ENCODE data around the gene TCF7L2.

DNA sequence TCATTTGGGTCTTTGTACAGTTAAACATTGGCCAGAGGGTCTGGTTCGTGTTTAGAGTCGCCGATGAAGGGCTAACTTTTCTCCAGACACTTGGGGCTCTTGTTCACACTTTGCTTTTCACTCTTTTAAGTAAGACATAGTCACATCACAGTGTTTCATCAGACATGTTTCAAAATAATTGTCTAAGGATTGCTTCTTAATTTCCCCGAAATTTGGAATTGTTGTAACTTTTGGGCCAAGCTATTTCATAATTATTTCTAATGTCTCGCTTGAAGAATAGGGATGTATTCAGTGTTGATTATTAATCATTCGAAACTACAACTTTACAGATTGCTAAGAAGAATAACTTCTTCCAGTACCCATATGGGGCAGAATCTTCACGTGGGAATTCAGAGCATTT, 92.8 kb downstream of the TCF7L2 start:
- TF ChIP-seq, protein P1, sequence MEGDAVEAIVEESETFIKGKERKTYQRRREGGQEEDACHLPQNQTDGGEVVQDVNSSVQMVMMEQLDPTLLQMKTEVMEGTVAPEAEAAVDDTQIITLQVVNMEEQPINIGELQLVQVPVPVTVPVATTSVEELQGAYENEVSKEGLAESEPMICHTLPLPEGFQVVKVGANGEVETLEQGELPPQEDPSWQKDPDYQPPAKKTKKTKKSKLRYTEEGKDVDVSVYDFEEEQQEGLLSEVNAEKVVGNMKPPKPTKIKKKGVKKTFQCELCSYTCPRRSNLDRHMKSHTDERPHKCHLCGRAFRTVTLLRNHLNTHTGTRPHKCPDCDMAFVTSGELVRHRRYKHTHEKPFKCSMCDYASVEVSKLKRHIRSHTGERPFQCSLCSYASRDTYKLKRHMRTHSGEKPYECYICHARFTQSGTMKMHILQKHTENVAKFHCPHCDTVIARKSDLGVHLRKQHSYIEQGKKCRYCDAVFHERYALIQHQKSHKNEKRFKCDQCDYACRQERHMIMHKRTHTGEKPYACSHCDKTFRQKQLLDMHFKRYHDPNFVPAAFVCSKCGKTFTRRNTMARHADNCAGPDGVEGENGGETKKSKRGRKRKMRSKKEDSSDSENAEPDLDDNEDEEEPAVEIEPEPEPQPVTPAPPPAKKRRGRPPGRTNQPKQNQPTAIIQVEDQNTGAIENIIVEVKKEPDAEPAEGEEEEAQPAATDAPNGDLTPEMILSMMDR (IDR thresholded peaks at IDR 0.05; ENCODE audit: low read depth, low read length) = no peak
- no peak for TF ChIP-seq EZH2phosphoT487 (IDR thresholded peaks at IDR 0.05; ENCODE audit: low read depth)

Measured in OCI-LY3 (cell line).